Fibroblast of villous mesenchyme (primary cell): Measurements from ENCODE around the gene PLD4. TPM values are rescaled to one million over a fixed set of nuclear protein-coding genes. Genes with fewer than 3 reads are reported as not detected.
"Not testable (repeated sequence)": the region's sequence is repeated elsewhere in the genome, so short reads cannot be mapped to it uniquely, and the experiment has no call there.

Source experiments
- DNase-seq: peaks from one replicate; pipeline ENCODE4 v3.0.0-alpha.2; 2010; ENCODE audit warnings: low read depth
- H3K4me3 ChIP-seq: 2 replicates; pipeline ENCODE4 v1.5.1; 2011; ENCODE audit warnings: low read depth, mild to moderate bottlenecking, low read length
- CTCF ChIP-seq: IDR thresholded peaks from 2 replicates; pipeline ENCODE4 v1.5.1; 2012; ENCODE audit warnings: low read depth, mild to moderate bottlenecking, low read length; ENCODE audit not compliant: insufficient read depth
- total RNA-seq: library from RNA; depleted of rRNA; stranded (reverse); fragments of >200 nt; gene quantifications from 2 replicates; pipeline ENCODE4 v1.2.3, GENCODE V29; 2012

The PLD4 gene
- total RNA-seq, 1 donor, result not detected

GRCh38 chr14:104897330-104898194 is 27.1 kb upstream of the PLD4 start:
- no peak for TF ChIP-seq CTCF
- no peak for DNase-seq

GRCh38 chr14:104898195-104898558 is 26.5 kb upstream of the PLD4 start:
- no peak overlapping the region for H3K4me3 ChIP-seq
- DNase-seq, result no peak
- no peak for TF ChIP-seq CTCF

More at GRCh38 chr14:104897330-104898194, 27.1 kb upstream of the PLD4 start:
- no peak overlapping the region for H3K4me3 ChIP-seq

GRCh38 chr14:104898870-104899510 is 25.7 kb upstream of the PLD4 start:
- H3K4me3 ChIP-seq, result no peak overlapping the region
- no peak for DNase-seq
- TF ChIP-seq CTCF, result no peak

- no peak overlapping the region for H3K4me3 ChIP-seq
- no peak for DNase-seq
- TF ChIP-seq CTCF, result no peak
Measured at GRCh38 chr14:104899781-104900180, 24.9 kb upstream of the PLD4 start.

- TF ChIP-seq CTCF, result no peak
- no peak for DNase-seq
- no peak overlapping the region for H3K4me3 ChIP-seq
Measured at GRCh38 chr14:104900639-104901512, 23.8 kb upstream of the PLD4 start.

- H3K4me3 ChIP-seq, result no peak overlapping the region
- no peak for TF ChIP-seq CTCF
- DNase-seq, result no peak
Measured at GRCh38 chr14:104903990-104904389, 20.7 kb upstream of the PLD4 start.

- not testable (repeated sequence) for H3K4me3 ChIP-seq, DNase-seq
Measured at GRCh38 chr14:104904650-104905578, 19.8 kb upstream of the PLD4 start.

- DNase-seq, H3K4me3 ChIP-seq: not testable (repeated sequence)
Measured at GRCh38 chr14:104905579-104905933, 19.1 kb upstream of the PLD4 start.
